HepG2 (cell line): ENCODE data around the gene GRIN2C. TPM values are rescaled to one million over a fixed set of nuclear protein-coding genes. Genes with fewer than 3 reads are reported as not detected.

Experiments used
- AGO1 ChIP-seq: fragments of 200-400 bp; formaldehyde crosslinking; IDR thresholded peaks from 2 replicates; pipeline ENCODE4 v1.6.1; 2017; ENCODE audit warnings: mild to moderate bottlenecking, low read depth, low read length, moderate library complexity; ENCODE audit not compliant: poor library complexity, severe bottlenecking
- AHR ChIP-seq: IDR thresholded peaks from 2 replicates; pipeline ENCODE4 v1.6.1; 2018; ENCODE audit warnings: missing genetic modification reagents, missing compliant biosample characterization
- ATF7-NPFF ChIP-seq: sonication (generic); formaldehyde crosslinking; IDR thresholded peaks from 2 replicates; pipeline ENCODE4 v1.8.1; 2023; ENCODE audit warnings: mild to moderate bottlenecking, low read depth, missing genetic modification reagents, moderate library complexity
- ATRX ChIP-seq: sonication (generic); formaldehyde crosslinking; IDR thresholded peaks from 2 replicates; pipeline ENCODE4 v1.4.0; 2020; ENCODE audit warnings: missing genetic modification reagents, borderline replicate concordance
- CENPT ChIP-seq: sonication (generic); formaldehyde crosslinking; IDR thresholded peaks from 2 replicates; pipeline ENCODE4 v1.8.0; 2022; ENCODE audit warnings: low read depth, mild to moderate bottlenecking, moderate library complexity, missing genetic modification reagents
- DR1 ChIP-seq: sonication (generic); formaldehyde crosslinking; IDR thresholded peaks from 2 replicates; pipeline ENCODE4 v1.8.0; 2021; ENCODE audit warnings: mild to moderate bottlenecking, missing genetic modification reagents, inconsistent platforms
- FLYWCH1 ChIP-seq: sonication (generic); formaldehyde crosslinking; IDR thresholded peaks from 2 replicates; pipeline ENCODE4 v1.8.1; 2023; ENCODE audit warnings: mild to moderate bottlenecking, missing genetic modification reagents
- FOXK1 ChIP-seq: sonication (generic); formaldehyde crosslinking; IDR thresholded peaks from 2 replicates; pipeline ENCODE4 v1.4.0; 2020; ENCODE audit warnings: low read depth, missing genetic modification reagents, borderline replicate concordance
- HOXD1 ChIP-seq: sonication (generic); formaldehyde crosslinking; IDR thresholded peaks from 2 replicates; pipeline ENCODE4 v1.5.0; 2020; ENCODE audit warnings: missing genetic modification reagents
- MAFF ChIP-seq: IDR thresholded peaks from 2 replicates; pipeline ENCODE4 v1.6.1; 2011; ENCODE audit warnings: low read depth, low read length, improper control_type of control experiment
- MAFG ChIP-seq: sonication (generic); formaldehyde crosslinking; IDR thresholded peaks from 2 replicates; pipeline ENCODE4 v1.5.1; 2020; ENCODE audit warnings: mild to moderate bottlenecking, missing genetic modification reagents
- NFKBIZ ChIP-seq: IDR thresholded peaks from 2 replicates; pipeline ENCODE4 v1.6.1; 2018; ENCODE audit warnings: missing genetic modification reagents, missing compliant biosample characterization
- NPAS2 ChIP-seq: sonication (generic); formaldehyde crosslinking; IDR thresholded peaks from 2 replicates; pipeline ENCODE4 v1.8.0; 2022; ENCODE audit warnings: mild to moderate bottlenecking, missing genetic modification reagents, borderline replicate concordance
- NR2F1 ChIP-seq, 2 experiments: fragments of 450-650 bp in 1 of 2; formaldehyde crosslinking in 1 of 2; IDR thresholded peaks; 2 replicates each; pipeline versions ENCODE4 v1.5.0 to v1.6.1; 2016 to 2020; ENCODE audit warnings: mild to moderate bottlenecking in 1 of 2, missing compliant biosample characterization in 1 of 2, missing genetic modification reagents in 1 of 2, moderate library complexity in 1 of 2
- PAF1 ChIP-seq: IDR thresholded peaks from 2 replicates; pipeline ENCODE4 v1.6.1; 2016; ENCODE audit warnings: missing genetic modification reagents, missing compliant biosample characterization
- PHF8 ChIP-seq: sonication (generic); formaldehyde crosslinking; IDR thresholded peaks from 2 replicates; pipeline ENCODE4 v1.5.0; 2020; ENCODE audit warnings: missing genetic modification reagents
- RAD51 ChIP-seq: fragments of 450-650 bp; IDR thresholded peaks from 2 replicates; pipeline ENCODE4 v1.6.1; 2016; ENCODE audit warnings: borderline replicate concordance
- RFX5 ChIP-seq: IDR thresholded peaks from 2 replicates; pipeline ENCODE4 v1.6.1; 2011; ENCODE audit warnings: low read depth, low read length, improper control_type of control experiment
- SIN3B ChIP-seq: fragments of 150-350 bp; IDR thresholded peaks from 2 replicates; pipeline ENCODE4 v1.6.1; 2014; ENCODE audit warnings: low read length
- SYNCRIP ChIP-seq: fragments of 200-400 bp; formaldehyde crosslinking; IDR thresholded peaks from 2 replicates; pipeline ENCODE4 v1.6.1; 2018; ENCODE audit warnings: mild to moderate bottlenecking, low read depth, low read length; ENCODE audit not compliant: insufficient read depth
- ZNF3 ChIP-seq: IDR thresholded peaks from 2 replicates; pipeline ENCODE4 v1.7.0; 2017; ENCODE audit warnings: inconsistent platforms
- ZNF569 ChIP-seq: sonication (generic); formaldehyde crosslinking; IDR thresholded peaks from 2 replicates; pipeline ENCODE4 v1.5.0; 2020; ENCODE audit warnings: mild to moderate bottlenecking, missing genetic modification reagents, moderate library complexity, borderline replicate concordance
- ZNF598 ChIP-seq: sonication (generic); formaldehyde crosslinking; IDR thresholded peaks from 2 replicates; pipeline ENCODE4 v1.5.1; 2020; ENCODE audit warnings: mild to moderate bottlenecking, missing genetic modification reagents, borderline replicate concordance
- ZNF674 ChIP-seq: sonication (generic); formaldehyde crosslinking; IDR thresholded peaks from 2 replicates; pipeline ENCODE4 v1.5.0; 2020; ENCODE audit warnings: low read depth, mild to moderate bottlenecking, missing genetic modification reagents
- ZNF75D ChIP-seq: sonication (generic); formaldehyde crosslinking; IDR thresholded peaks from 2 replicates; pipeline ENCODE4 v1.8.1; 2023; ENCODE audit warnings: missing genetic modification reagents, mild to moderate bottlenecking, borderline replicate concordance
- polyA plus RNA-seq, 8 experiments: library from polyadenylated mRNA; depleted of rRNA in 3 of 8; stranded (reverse) in 7 of 8; unstranded in 1 of 8; fragments of >200 nt; fragmentation: Illumina TruSeq in 4 of 8; extraction: Trizol in 4 of 8; gene quantifications; 2 replicates each; pipeline versions ENCODE4 v1.2.1 to v1.2.3, GENCODE V29; 2011 to 2016; ENCODE audit warnings: low read depth in 4 of 8, missing spikeins in 1 of 8, mixed read lengths in 1 of 8; ENCODE audit not compliant: insufficient read depth in 1 of 8
- total RNA-seq, 5 experiments: library from RNA; depleted of rRNA; stranded (reverse); fragments of >200 nt; fragmentation: Illumina TruSeq; extraction: Trizol; gene quantifications; 2 replicates each; pipeline ENCODE4 v1.2.3, GENCODE V29; 2016; ENCODE audit warnings: low read depth in 1 of 5
- TF ChIP-seq, protein P1 (sequence below): sonication (generic); formaldehyde crosslinking; IDR thresholded peaks from 2 replicates; pipeline ENCODE4 v1.4.0; 2020; ENCODE audit warnings: missing genetic modification reagents, borderline replicate concordance

The GRIN2C gene
- total and polyA plus RNA-seq, 2 of the 13 experiments (the other 11 are each of a cell fraction or from before 2014, with no cell fraction given) = 0.03 to 0.11 TPM

DNA sequence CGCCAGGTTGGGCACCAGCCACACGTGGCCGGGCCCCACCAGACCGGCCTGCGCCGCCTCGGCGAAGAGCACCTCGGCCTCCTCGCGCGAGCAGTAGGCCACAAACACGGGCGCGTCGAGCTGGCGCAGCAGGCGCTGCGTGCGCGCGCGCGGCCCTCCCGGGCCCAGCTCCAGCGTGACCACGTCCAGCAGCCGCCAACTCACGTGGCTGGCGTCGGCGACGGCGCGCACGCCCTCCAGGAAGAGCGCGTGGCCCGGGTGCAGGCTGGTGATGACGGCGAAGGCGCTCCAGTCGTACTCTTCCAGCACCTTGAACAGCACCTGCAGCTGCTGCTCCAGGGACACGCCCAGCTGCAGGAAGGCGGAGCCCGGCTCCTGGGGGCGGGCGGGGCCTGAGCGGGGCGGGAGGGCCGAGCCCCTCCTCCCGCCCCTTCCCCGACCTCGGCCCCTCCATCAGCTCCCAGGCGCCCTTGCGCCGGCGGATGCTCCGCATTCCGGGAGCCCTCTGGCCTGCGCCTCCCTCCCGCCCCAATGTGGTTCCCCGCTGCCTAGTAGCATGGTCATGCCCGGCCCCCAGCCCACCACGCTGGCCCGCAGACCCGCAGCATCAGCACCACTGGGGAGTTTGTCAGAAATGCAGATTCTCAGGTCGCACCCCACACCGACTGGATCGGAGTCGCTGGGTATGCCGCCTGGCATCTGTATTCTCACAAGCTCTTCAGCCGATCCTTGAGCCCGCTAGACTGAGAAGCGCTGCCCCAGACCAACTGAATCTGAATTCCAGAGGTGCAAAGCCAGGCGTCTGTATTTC is 7.2 kb downstream of the GRIN2C start (continued):
- TF ChIP-seq MAFF (no peak), MAFG (CRISPR knock-in tag) (no peak), SIN3B (no peak), AGO1 (no peak), PAF1 (CRISPR knock-in tag) (no peak), NPAS2 (no peak), ZNF674 (CRISPR knock-in tag) (no peak), PHF8 (0 out of 2 replicates have a peak, but pooled peaks have one; percentile 20), NR2F1 (CRISPR knock-in tag; IDR thresholded peaks at IDR 0.05) (no peak), ZNF598 (CRISPR knock-in tag) (0 out of 2 replicates have a peak, but pooled peaks have one; percentile 59), ZNF75D (CRISPR knock-in tag) (no peak), FLYWCH1 (CRISPR knock-in tag) (no peak), ZNF3 (CRISPR knock-in tag) (no peak), RFX5 (no peak), DR1 (CRISPR knock-in tag) (no peak; the same call in 1 of the 2 replicates), FOXK1 (CRISPR knock-in tag) (no peak), SYNCRIP (no peak), HOXD1 (CRISPR knock-in tag) (0 out of 2 replicates have a peak, but pooled peaks have one; percentile 59), AHR (CRISPR knock-in tag) (no peak), RAD51 (no peak), ATRX (CRISPR knock-in tag) (no peak), ATF7-NPFF (CRISPR knock-in tag) (no peak), ZNF569 (CRISPR knock-in tag) (no peak), NFKBIZ (no peak), CENPT (CRISPR knock-in tag) (no peak)
- TF ChIP-seq, protein P1, sequence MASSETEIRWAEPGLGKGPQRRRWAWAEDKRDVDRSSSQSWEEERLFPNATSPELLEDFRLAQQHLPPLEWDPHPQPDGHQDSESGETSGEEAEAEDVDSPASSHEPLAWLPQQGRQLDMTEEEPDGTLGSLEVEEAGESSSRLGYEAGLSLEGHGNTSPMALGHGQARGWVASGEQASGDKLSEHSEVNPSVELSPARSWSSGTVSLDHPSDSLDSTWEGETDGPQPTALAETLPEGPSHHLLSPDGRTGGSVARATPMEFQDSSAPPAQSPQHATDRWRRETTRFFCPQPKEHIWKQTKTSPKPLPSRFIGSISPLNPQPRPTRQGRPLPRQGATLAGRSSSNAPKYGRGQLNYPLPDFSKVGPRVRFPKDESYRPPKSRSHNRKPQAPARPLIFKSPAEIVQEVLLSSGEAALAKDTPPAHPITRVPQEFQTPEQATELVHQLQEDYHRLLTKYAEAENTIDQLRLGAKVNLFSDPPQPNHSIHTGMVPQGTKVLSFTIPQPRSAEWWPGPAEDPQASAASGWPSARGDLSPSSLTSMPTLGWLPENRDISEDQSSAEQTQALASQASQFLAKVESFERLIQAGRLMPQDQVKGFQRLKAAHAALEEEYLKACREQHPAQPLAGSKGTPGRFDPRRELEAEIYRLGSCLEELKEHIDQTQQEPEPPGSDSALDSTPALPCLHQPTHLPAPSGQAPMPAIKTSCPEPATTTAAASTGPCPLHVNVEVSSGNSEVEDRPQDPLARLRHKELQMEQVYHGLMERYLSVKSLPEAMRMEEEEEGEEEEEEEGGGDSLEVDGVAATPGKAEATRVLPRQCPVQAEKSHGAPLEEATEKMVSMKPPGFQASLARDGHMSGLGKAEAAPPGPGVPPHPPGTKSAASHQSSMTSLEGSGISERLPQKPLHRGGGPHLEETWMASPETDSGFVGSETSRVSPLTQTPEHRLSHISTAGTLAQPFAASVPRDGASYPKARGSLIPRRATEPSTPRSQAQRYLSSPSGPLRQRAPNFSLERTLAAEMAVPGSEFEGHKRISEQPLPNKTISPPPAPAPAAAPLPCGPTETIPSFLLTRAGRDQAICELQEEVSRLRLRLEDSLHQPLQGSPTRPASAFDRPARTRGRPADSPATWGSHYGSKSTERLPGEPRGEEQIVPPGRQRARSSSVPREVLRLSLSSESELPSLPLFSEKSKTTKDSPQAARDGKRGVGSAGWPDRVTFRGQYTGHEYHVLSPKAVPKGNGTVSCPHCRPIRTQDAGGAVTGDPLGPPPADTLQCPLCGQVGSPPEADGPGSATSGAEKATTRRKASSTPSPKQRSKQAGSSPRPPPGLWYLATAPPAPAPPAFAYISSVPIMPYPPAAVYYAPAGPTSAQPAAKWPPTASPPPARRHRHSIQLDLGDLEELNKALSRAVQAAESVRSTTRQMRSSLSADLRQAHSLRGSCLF (CRISPR knock-in tag) = no peak
